22Rv1 (cell line): ENCODE data around the gene RPL6.

Experiments
- CTCF ChIP-seq: fragments of 450-650 bp; IDR thresholded peaks from 2 replicates; pipeline ENCODE4 v1.5.1; 2017; ENCODE audit warnings: mild to moderate bottlenecking
- ZFX ChIP-seq: fragments of 450-650 bp; IDR thresholded peaks from 2 replicates; pipeline ENCODE4 v1.6.1; 2017; ENCODE audit warnings: antibody characterized with exemption, borderline replicate concordance

GRCh38 chr12:112357214-112357613 lies 52.2 kb downstream of the RPL6 start:
- TF ChIP-seq CTCF (no peak), ZFX (no peak)
